Activated T-helper 17 cell treated with anti-CD3 and anti-CD28 coated beads, Interleukin-2, amount 50 U/mL, for 72 hours (primary cell): ENCODE data around the gene U2AF1L4. TPM values are rescaled to one million over a fixed set of nuclear protein-coding genes. Genes with fewer than 3 reads are reported as not detected.

Experiments
- ATAC-seq: fragments of 150-1000 bp; cut with Tn5 transposase; replicated peaks from 2 replicates; pipeline ENCODE4 v1.10.0; 2021; ENCODE audit warnings: mild to moderate bottlenecking, moderate library complexity
- H3K27ac Mint-ChIP-seq: one replicate; pipeline ENCODE4 v1.8.0; 2022; ENCODE audit warnings: mixed read lengths
- H3K27me3 Mint-ChIP-seq: one replicate; pipeline ENCODE4 v1.8.0; 2022; ENCODE audit warnings: mixed read lengths
- H3K36me3 Mint-ChIP-seq: one replicate; pipeline ENCODE4 v1.8.0; 2022; ENCODE audit warnings: low read depth, mild to moderate bottlenecking, mixed read lengths
- H3K4me1 Mint-ChIP-seq: one replicate; pipeline ENCODE4 v1.8.0; 2022; ENCODE audit warnings: mixed read lengths
- H3K4me3 Mint-ChIP-seq: one replicate; pipeline ENCODE4 v1.8.0; 2022; ENCODE audit warnings: mild to moderate bottlenecking, mixed read lengths
- H3K9me3 Mint-ChIP-seq: one replicate; pipeline ENCODE4 v1.8.0; 2022; ENCODE audit warnings: mixed read lengths
- total RNA-seq, 2 donors: library from RNA; stranded (reverse); gene quantifications; one replicate each; pipeline ENCODE4 v1.2.3, GENCODE V29; 2022

The U2AF1L4 gene
- total RNA-seq, 2 donors from 2014 or later = 17.8 to 21.6 TPM

DNA sequence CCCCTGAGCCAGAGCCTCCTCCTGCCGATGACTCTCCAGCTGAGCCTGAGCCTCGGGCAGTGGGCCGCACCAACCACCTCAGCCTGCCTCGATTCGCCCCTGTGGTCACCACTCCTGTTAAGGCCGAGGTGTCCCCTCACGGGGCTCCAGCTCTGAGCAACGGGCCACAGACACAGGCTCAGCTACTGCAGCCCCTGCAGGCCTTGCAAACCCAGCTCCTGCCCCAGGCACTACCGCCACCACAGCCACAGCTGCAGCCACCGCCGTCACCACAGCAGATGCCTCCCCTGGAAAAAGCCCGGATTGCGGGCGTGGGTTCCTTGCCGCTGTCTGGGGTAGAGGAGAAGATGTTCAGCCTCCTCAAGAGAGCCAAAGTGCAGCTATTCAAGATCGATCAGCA lies 23.8 kb downstream of the U2AF1L4 start:
- peak overlapping the region; percentile 54 for H3K27ac Mint-ChIP-seq
- no peaks in the 10 kb centered on the region for H3K9me3 Mint-ChIP-seq
- H3K36me3 Mint-ChIP-seq = peaks cover 92% of the 10 kb centered on the region
- H3K4me3 Mint-ChIP-seq = peak overlapping the region; percentile 15
- no peaks in the 10 kb centered on the region for H3K27me3 Mint-ChIP-seq
- H3K4me1 Mint-ChIP-seq = peaks cover 5% of the 10 kb centered on the region
- ATAC-seq = no peak

DNA sequence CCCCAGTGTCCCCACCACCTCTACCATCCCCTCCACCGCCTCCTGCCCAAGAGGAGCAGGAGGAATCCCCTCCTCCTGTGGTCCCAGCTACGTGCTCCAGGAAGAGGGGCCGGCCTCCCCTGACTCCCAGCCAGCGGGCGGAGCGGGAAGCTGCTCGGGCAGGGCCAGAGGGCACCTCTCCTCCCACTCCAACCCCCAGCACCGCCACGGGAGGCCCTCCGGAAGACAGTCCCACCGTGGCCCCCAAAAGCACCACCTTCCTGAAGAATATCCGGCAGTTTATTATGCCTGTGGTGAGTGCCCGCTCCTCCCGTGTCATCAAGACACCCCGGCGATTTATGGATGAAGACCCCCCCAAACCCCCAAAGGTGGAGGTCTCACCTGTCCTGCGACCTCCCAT lies 24.6 kb downstream of the U2AF1L4 start:
- no peak for ATAC-seq
- H3K27me3 Mint-ChIP-seq = no peaks in the 10 kb centered on the region
- H3K9me3 Mint-ChIP-seq = no peaks in the 10 kb centered on the region
- peak overlapping the region; percentile 54 for H3K27ac Mint-ChIP-seq
- H3K4me1 Mint-ChIP-seq = peaks cover 5% of the 10 kb centered on the region
- H3K36me3 Mint-ChIP-seq = peaks cover 92% of the 10 kb centered on the region
- no peak overlapping the region for H3K4me3 Mint-ChIP-seq

DNA sequence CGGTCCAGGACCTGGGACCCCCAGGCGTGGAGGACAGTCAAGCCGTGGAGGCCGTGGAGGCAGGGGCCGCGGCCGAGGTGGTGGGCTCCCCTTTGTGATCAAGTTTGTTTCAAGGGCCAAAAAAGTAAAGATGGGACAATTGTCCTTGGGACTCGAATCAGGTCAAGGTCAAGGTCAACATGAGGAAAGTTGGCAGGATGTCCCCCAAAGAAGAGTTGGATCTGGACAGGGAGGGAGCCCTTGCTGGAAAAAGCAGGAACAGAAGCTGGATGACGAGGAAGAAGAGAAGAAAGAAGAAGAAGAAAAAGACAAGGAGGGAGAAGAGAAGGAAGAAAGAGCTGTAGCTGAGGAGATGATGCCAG lies 25.1 kb downstream of the U2AF1L4 start:
- ATAC-seq = no peak
- Mint-ChIP-seq H3K4me3 (peak overlapping the region; percentile 89), H3K27ac (no peak overlapping the region), H3K36me3 (peaks cover 92% of the 10 kb centered on the region), H3K4me1 (peaks cover 5% of the 10 kb centered on the region), H3K9me3 (no peaks in the 10 kb centered on the region), H3K27me3 (no peaks in the 10 kb centered on the region)

DNA sequence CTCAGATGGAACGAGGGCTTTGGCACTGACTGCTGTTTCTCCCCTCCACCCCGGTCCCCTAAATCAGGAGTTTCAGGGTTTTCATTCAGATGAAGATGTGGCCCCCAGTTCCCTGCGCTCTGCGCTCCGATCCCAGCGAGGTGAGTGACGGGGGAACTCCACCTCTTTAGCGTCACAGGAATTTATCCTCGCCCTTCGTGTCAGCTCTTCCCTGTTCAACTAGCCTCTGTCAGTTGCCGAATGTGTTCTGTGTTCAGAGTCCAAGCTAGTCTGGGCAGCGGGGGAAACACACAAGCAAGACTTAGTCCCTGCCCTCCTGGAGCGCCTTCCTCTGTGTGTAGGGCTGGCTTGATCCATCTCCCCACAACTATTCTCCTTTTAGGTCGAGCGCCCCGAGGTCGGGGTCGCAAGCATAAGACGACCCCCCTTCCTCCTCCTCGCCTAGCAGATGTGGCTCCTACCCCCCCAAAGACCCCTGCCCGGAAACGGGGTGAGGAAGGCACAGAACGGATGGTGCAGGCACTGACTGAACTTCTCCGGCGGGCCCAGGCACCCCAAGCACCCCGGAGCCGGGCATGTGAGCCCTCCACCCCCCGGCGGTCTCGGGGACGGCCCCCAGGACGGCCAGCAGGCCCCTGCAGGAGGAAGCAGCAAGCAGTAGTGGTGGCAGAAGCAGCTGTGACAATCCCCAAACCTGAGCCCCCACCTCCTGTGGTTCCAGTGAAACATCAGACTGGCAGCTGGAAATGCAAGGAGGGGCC lies 25.6 kb downstream of the U2AF1L4 start:
- no peak for ATAC-seq
- Mint-ChIP-seq H3K36me3 (peaks cover 92% of the 10 kb centered on the region), H3K4me1 (peaks cover 5% of the 10 kb centered on the region), H3K9me3 (no peaks in the 10 kb centered on the region), H3K27me3 (no peaks in the 10 kb centered on the region), H3K4me3 (peak overlapping the region; percentile 89), H3K27ac (peak overlapping the region; percentile 94)

DNA sequence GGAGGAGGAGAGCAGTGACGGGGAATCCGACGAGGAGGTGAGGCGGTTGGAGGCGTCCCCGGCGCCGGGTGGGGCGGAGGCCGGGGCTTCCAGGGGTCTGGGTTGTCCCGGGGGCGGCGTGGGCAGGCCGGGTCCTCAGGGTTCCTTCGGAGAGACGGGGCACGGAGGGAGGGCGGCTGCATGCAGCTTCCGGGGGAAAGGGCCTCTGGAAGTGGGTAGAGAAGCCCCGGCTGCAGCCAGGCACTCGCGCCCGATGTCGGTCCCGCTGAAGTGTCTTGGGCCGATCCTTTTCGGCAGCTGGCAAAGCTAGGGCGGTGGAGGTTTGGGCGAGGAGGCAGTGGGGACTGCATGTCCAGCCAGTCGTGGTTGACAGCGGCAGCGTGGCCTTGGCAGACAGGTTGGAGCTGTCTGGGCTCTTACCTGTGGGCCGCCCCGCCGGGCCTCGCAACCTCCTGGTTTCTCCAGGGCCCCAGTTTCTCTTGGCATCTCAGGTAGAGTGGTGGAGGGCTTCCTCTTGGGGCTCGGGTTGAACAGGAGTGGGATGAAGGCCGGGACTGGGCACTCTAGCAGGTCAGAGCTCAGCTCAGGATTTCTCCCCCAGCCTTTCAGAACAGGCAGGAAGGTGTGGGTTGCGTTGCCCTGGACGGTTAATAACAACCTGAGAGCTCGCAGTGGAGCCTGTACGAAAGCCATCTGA lies 26.7 kb downstream of the U2AF1L4 start:
- Mint-ChIP-seq H3K4me3 (peak overlapping the region; percentile 89), H3K36me3 (peaks cover 92% of the 10 kb centered on the region), H3K27me3 (no peaks in the 10 kb centered on the region), H3K27ac (peak overlapping the region; percentile 94), H3K4me1 (no peaks in the 10 kb centered on the region), H3K9me3 (no peaks in the 10 kb centered on the region)
- peak; percentile 3 for ATAC-seq

DNA sequence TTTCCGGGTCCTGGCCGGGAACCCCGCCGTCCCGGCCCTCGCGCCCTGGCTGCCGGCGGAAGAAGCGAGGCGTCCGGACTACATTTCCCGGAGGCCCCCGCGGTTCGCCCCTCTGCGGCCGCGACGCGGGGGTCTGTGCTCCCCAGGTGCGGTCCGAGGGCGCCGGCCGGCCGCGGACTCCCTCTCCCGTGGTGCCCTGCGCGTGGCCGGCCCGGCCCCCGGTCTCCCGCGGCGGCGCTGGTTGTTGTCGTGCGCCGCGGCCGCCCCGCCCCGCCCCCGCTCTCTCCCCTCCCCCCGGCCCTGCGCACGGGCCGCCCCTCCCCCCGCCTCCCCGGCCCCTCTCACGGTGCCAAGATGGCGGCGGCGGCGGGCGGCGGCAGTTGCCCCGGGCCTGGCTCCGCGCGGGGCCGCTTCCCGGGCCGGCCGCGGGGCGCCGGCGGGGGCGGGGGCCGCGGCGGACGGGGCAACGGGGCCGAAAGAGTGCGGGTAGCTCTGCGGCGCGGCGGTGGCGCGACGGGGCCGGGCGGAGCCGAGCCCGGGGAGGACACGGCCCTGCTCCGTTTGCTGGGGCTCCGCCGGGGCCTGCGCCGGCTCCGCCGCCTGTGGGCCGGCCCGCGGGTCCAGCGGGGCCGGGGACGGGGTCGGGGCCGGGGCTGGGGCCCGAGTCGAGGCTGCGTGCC lies 27.4 kb downstream of the U2AF1L4 start, which contains the start of gene KMT2B:
Gene KMT2B, plus strand, starts transcription at position 339 of the 680 bp plus-strand sequence. Its CDS starts 16 bp downstream, at position 355.
- H3K9me3 Mint-ChIP-seq = no peaks in the 10 kb centered on the region
- peaks cover 92% of the 10 kb centered on the region for H3K36me3 Mint-ChIP-seq
- no peaks in the 10 kb centered on the region for H3K27me3 Mint-ChIP-seq
- peak within 1 kb of the TSS; percentile 98 for H3K27ac Mint-ChIP-seq
- peak; percentile 4 for ATAC-seq
- peak within 1 kb of the TSS; percentile 96 for H3K4me3 Mint-ChIP-seq
- no peaks in the 10 kb centered on the region for H3K4me1 Mint-ChIP-seq

DNA sequence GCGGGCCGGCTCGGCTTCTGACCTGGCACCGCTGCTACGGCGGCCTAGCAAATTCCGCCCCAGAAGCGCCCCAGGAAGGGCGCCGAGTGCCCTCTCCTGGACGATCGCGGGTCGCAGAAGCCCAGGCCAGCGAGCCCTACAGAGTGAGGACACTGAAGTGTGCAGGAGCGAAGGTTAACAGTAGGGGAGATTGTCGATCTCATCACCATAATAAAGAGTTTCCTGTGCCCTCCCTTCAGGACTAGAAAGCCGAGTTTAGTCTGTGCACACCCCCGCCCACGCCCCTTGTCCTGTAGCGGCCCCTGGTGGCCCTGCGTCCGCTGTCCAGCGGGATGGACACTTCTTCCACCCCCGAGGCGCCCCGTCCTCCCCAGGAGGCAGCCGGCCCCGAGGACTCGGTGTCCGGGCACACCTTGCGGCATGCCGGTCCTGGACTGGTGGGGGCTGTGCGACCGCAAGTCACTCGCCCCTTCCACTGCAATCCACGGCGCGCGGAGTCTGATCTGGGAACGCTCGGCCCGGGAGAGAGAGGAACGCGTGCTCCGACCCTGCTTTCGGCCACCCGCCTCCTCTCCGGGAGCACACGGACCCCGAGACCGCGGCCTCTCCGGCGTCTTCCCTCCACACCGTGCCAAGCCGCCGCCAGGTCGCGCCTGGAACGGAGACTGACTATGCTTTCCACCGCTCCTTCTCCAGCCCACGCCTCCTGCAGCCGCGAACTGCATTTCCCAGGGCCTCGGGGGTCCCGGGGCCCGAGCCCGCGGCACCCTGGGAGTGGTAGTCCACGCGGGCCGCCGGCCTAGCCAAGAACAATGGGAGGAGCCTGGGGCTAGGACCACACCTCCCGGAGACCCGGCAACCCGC lies 28.2 kb downstream of the U2AF1L4 start:
- H3K27me3 Mint-ChIP-seq = no peaks in the 10 kb centered on the region
- no peaks in the 10 kb centered on the region for H3K9me3 Mint-ChIP-seq
- peak overlapping the region; percentile 96 for H3K4me3 Mint-ChIP-seq
- H3K36me3 Mint-ChIP-seq = peaks cover 92% of the 10 kb centered on the region
- no peaks in the 10 kb centered on the region for H3K4me1 Mint-ChIP-seq
- ATAC-seq = peak; percentile 55
- peak overlapping the region; percentile 98 for H3K27ac Mint-ChIP-seq

DNA sequence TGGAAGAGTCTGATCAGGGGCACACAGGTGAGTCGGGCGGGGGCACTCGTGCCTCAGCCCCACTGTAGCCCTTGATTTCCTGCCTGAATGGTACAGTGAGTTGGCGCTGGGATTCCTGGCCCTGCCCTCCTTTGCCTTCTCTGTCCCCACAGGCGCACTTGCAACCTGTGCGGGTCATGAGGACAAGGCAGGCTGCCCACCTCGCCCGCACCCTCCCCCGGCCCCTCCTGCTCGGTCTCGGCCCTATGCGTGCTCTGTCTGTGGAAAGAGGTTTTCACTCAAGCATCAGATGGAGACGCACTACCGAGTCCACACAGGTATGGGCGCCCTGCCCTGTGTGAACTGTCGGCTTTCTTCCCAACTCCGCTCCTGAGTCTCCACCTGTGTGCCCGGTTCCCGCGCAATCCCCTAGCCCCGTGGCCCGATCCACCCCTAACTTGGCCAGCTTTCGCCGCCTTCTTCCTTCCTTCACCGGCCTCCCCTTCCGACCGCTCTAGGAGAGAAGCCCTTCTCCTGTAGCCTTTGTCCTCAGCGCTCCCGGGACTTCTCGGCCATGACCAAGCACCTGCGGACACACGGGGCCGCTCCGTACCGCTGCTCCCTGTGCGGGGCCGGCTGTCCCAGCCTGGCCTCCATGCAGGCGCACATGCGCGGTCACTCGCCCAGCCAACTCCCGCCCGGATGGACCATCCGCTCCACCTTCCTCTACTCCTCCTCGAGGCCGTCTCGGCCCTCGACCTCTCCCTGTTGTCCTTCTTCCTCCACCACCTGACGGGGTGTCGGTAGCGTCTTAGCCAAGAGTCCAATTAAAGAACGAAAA lies 29.0 kb downstream of the U2AF1L4 start:
- Mint-ChIP-seq H3K4me1 (peaks cover 5% of the 10 kb centered on the region), H3K4me3 (peak overlapping the region; percentile 96), H3K36me3 (peaks cover 88% of the 10 kb centered on the region), H3K27me3 (no peaks in the 10 kb centered on the region), H3K9me3 (no peaks in the 10 kb centered on the region), H3K27ac (peak overlapping the region; percentile 98)
- no peak for ATAC-seq

DNA sequence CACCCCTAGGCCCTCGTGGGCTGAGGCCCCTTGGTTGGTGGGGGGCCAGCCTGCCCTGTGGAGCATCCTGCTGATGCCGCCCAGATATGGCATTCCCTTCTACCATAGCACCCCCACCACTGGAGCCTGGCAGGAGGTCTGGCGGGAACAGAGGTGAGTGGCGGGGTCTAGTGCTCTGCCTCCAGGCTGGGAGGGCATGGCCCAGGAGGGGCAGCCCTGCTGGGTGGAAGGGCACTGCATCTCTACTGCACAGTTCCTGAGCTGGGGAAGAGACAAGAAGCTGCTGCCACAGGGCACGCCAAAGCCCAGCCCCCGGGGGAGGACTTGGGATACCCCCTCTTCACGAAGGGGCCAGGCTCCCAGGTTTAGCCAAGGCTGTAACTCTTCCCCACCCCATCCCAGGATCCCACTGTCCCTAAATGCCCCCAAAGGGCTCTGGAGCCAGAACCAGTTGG lies 29.8 kb downstream of the U2AF1L4 start:
- ATAC-seq = no peak
- Mint-ChIP-seq H3K4me3 (peak overlapping the region; percentile 96), H3K27me3 (no peaks in the 10 kb centered on the region), H3K36me3 (peaks cover 87% of the 10 kb centered on the region), H3K27ac (peak overlapping the region; percentile 98), H3K4me1 (peaks cover 8% of the 10 kb centered on the region), H3K9me3 (no peaks in the 10 kb centered on the region)

DNA sequence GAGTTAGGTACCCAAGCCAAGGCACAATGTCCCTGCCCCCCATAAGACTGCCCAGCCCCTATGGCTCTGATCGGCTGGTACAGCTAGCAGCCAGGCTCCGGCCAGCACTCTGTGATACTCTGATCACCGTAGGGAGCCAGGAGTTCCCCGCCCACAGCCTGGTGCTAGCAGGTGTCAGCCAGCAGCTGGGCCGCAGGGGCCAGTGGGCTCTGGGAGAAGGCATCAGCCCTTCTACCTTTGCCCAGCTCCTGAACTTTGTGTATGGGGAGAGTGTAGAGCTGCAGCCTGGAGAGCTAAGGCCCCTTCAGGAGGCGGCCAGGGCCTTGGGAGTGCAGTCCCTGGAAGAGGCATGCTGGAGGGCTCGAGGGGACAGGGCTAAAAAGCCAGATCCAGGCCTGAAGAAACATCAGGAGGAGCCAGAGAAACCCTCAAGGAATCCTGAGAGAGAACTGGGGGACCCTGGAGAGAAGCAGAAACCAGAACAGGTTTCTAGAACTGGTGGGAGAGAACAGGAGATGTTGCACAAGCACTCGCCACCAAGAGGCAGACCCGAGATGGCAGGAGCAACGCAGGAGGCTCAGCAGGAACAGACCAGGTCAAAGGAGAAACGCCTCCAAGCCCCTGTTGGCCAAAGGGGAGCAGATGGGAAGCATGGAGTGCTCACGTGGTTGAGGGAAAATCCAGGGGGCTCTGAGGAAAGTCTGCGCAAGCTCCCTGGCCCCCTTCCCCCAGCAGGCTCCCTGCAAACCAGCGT lies 30.4 kb downstream of the U2AF1L4 start:
- no peak for ATAC-seq
- H3K9me3 Mint-ChIP-seq = no peaks in the 10 kb centered on the region
- H3K4me1 Mint-ChIP-seq = peaks cover 8% of the 10 kb centered on the region
- H3K27me3 Mint-ChIP-seq = no peaks in the 10 kb centered on the region
- H3K27ac Mint-ChIP-seq = peak overlapping the region; percentile 98
- H3K4me3 Mint-ChIP-seq = peak overlapping the region; percentile 96
- peaks cover 81% of the 10 kb centered on the region for H3K36me3 Mint-ChIP-seq

DNA sequence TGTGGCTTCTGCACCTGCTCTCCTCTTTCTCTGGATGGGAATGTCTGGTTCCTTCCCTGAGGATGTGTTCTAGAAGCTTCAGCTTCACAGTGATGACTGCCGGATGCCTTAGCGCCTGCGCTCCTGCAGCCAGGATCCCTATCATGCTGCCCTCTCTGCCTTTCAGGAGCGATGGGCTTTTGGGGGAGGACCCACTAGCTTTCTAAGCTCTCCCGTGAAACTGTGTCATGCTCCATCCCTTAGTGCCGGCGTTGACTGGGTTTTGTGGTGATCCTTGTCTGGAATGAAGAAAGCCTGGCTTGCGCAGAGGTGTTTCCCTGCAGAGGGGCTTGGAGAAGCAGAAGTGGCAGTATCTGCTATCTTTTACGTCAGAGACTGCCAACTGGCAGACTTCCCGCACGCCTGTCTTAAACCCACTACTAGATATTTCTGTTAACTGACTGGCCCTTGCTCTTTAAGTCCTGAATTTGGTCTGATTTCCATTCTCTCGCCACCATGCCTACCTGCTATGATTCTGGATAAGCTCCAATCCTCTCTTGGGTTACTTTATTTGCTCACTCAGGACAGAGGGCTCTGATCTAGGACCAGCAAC lies 31.2 kb downstream of the U2AF1L4 start:
- Mint-ChIP-seq H3K9me3 (no peaks in the 10 kb centered on the region), H3K27me3 (no peaks in the 10 kb centered on the region), H3K4me1 (peaks cover 8% of the 10 kb centered on the region), H3K27ac (peak overlapping the region; percentile 98), H3K4me3 (peak overlapping the region; percentile 96), H3K36me3 (peaks cover 73% of the 10 kb centered on the region)
- no peak for ATAC-seq

DNA sequence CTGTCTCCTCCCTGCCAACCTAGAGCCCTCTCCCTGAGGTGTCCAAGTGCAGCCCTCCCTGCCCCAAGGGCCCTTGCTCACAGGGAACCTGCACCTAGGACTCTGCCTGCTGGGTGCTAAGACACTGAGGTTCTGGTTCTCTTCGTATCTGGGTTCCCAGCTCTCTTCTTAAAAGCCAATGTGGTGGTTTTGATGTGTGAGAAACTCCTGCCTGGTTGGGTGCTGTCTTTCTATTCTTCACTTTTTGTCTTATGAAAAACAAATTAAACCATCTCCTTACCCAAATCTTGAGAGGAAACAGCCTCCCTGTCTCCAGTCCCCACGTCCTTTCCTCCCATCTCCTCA lies 31.7 kb downstream of the U2AF1L4 start:
- Mint-ChIP-seq H3K36me3 (peaks cover 68% of the 10 kb centered on the region), H3K27me3 (no peaks in the 10 kb centered on the region), H3K4me3 (peak overlapping the region; percentile 96), H3K9me3 (no peaks in the 10 kb centered on the region), H3K27ac (peak overlapping the region; percentile 98), H3K4me1 (peaks cover 8% of the 10 kb centered on the region)
- ATAC-seq = no peak
